ENCODE results near the gene AGFG2. TPM values are rescaled to one million over a fixed set of nuclear protein-coding genes. Genes with fewer than 3 reads are reported as not detected.
A peak's percentile ranks its signal among the peaks of the same experiment; 100 is the strongest.

The AGFG2 gene
- total and polyA plus RNA-seq, 2 of the 13 experiments (the other 11 are each of a cell fraction or from before 2014, with no cell fraction given): 125 to 132 TPM

- TF ChIP-seq ZNF407 (CRISPR knock-in tag; IDR thresholded peaks at IDR 0.05; ENCODE audit: not compliant biosample characterization) (no peak), ZBTB7A (CRISPR knock-in tag; IDR thresholded peaks at IDR 0.05) (no peak), KDM4B (CRISPR knock-in tag; IDR thresholded peaks at IDR 0.05) (no peak), PTBP1 (IDR thresholded peaks at IDR 0.05; ENCODE audit: low read depth, low read length, poor library complexity, severe bottlenecking) (no peak), PHF5A (CRISPR knock-in tag; IDR thresholded peaks at IDR 0.05; ENCODE audit: low read depth, unreplicated experiment) (peak; percentile 80), BRD4 (CRISPR knock-in tag; IDR thresholded peaks at IDR 0.05) (no peak), TFE3 (CRISPR knock-in tag; IDR thresholded peaks at IDR 0.05) (peak; percentile 34; the same call in 1 of the 2 replicates), PRDM10 (CRISPR knock-in tag; IDR thresholded peaks at IDR 0.05; ENCODE audit: low read depth) (no peak), SUZ12 (IDR thresholded peaks at IDR 0.05; ENCODE audit: low read depth, low read length) (no peak), JARID2 (CRISPR knock-in tag; IDR thresholded peaks at IDR 0.05; ENCODE audit: insufficient replicate concordance) (no peak), PBX3 (CRISPR knock-in tag; IDR thresholded peaks at IDR 0.05; ENCODE audit: borderline replicate concordance) (no peak), ZMAT5 (CRISPR knock-in tag; IDR thresholded peaks at IDR 0.05; ENCODE audit: borderline replicate concordance, low read depth) (no peak), ZNF136 (CRISPR knock-in tag; IDR thresholded peaks at IDR 0.05; ENCODE audit: low read depth) (peak; percentile 78; the same call in 1 of the 2 replicates)
These were observed 46.7 kb downstream of the AGFG2 start, which contains the start of gene LRCH4 (continued) for GRCh38 chr7:100585511-100586265.
